Esophagus (tissue), 2 donors: ENCODE results near the gene MDN1. TPM values are rescaled to one million over a fixed set of nuclear protein-coding genes. Genes with fewer than 3 reads are reported as not detected.
"Not testable (repeated sequence)": the region's sequence is repeated elsewhere in the genome, so short reads cannot be mapped to it uniquely, and the experiment has no call there.

Source experiments
- H3K27ac ChIP-seq, 2 donors: one replicate each; pipeline ENCODE4 v1.5.1; 2013; ENCODE audit warnings: low read depth in 2 of 2, mild to moderate bottlenecking in 2 of 2, inconsistent platforms in 1 of 2, low read length in 1 of 2, moderate library complexity in 1 of 2
- H3K27me3 ChIP-seq, 2 donors: one replicate each; pipeline ENCODE4 v1.6.1; 2013; ENCODE audit warnings: low read length in 2 of 2, control low read depth in 1 of 2, mild to moderate bottlenecking in 1 of 2; ENCODE audit not compliant: insufficient read depth in 2 of 2, control insufficient read depth in 1 of 2
- H3K36me3 ChIP-seq, 2 donors: one replicate each; pipeline ENCODE4 v1.6.1; 2013; ENCODE audit warnings: low read length in 1 of 2; ENCODE audit not compliant: control insufficient read depth in 2 of 2, insufficient read depth in 2 of 2
- H3K4me1 ChIP-seq, 2 donors: one replicate each; pipeline ENCODE4 v1.6.1; 2013; ENCODE audit warnings: low read length in 1 of 2; ENCODE audit not compliant: control insufficient read depth in 2 of 2, insufficient read depth in 2 of 2
- H3K4me3 ChIP-seq, 2 donors: one replicate each; pipeline ENCODE4 v1.5.1; 2013; ENCODE audit warnings: low read length in 2 of 2, mild to moderate bottlenecking in 2 of 2, low read depth in 1 of 2, moderate library complexity in 1 of 2
- H3K9me3 ChIP-seq, 2 donors: one replicate each; pipeline ENCODE4 v1.6.1; 2013; ENCODE audit warnings: mild to moderate bottlenecking in 2 of 2, low read depth in 1 of 2, low read length in 1 of 2, moderate library complexity in 1 of 2; ENCODE audit not compliant: control insufficient read depth in 2 of 2, insufficient read depth in 1 of 2
- WGBS, 2 donors: extraction: QIAGEN DNeasy Blood & Tissue Kit; methylation state at CpG; one replicate each; pipeline ENCODE4 v1.1.7; 2013; 5-methylcytosine and 5-hydroxymethylcytosine counted together
- polyA plus RNA-seq, 2 donors: library from polyadenylated mRNA; stranded (reverse); fragments of 200-250 nt; gene quantifications; one replicate each; pipeline ENCODE4 v1.2.3, GENCODE V29; 2013
- donor health status: healthy with polysubstance abuse.
- donor health status: Bipolar disorder and iron deficiency.

The MDN1 gene
- polyA plus RNA-seq, 2 donors = 10.1 to 23.9 TPM

DNA sequence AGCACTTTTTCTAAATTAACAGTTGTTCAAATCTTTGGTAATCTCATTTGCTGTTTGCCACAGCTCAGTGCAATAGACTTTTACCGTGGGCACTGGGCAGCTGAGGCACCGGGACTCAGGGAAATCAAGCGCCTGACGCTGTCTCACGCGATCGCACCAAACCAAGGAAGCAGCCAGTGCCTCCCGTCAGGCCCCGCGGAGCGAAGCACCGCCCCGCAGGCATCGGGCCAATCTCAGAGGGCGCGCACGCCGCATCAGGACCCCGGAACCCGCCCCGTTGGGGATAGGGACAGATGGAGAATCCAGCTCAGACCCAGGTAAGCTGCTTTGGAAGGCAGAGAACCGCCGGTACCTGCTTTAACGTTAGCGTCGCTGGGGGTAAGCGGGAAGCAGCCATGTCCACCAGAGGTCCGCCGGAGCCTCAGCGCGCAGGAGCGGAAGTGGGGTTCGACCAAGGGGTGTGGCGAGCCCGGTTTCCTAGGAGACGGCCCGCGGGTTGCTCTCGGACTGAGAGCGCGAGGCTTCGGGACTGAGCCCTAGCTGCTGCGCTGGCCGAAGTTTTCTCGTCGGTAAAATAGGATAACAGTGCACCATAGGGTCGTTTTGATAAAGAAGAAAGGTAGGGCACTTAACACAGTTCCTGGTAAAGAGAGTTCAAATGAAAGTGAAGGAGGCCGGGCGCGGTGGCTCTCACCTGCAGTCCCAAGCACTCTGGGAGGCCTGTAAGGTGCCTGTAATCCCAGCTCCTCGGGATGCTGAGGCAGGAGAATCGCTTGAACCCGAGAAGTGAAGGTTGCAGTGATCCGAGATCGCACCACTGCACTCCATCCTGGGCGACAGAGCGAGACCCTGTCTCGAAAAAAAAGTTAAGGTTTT is 181.0 kb downstream of the MDN1 start, which contains the start of gene LYRM2:
TSS of gene LYRM2 (minus strand) at position 428 of the 876 bp plus-strand sequence. CDS start at position 397, 31 bp downstream.
- H3K4me1 ChIP-seq = no peaks in the 10 kb centered on the region
- peak within 1 kb of the TSS; percentile 93 to 94 for H3K27ac ChIP-seq
- WGBS, 2 donors = 2 to 3% methylated on average over 58 of the region's 58 CpGs
- H3K4me3 ChIP-seq = peak within 1 kb of the TSS; percentile 61 to 83
- H3K36me3 ChIP-seq = peaks cover 4 to 5% of the 10 kb centered on the region in 2 donors
- H3K9me3 ChIP-seq = no peaks in the 10 kb centered on the region
- H3K27me3 ChIP-seq = no peaks in the 10 kb centered on the region

DNA sequence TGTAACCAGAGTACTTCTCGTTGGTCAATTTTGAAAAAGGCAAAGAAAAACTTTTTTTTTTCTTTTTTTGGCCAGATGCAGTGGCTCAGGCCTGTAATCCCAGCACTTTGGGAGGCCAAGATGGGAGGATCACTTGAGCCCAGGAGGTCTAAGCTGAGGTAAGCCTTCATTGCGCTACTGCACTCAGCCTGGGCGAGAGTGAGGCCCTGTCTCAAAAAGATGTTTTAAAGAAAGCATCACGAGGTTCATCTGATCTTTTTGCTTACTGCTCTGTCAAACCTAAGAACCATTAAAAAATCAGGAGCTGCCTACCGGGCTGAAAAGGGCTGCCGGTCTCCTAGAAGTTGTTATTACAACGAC is 181.7 kb downstream of the MDN1 start:
- Histone ChIP-seq H3K27ac (peak overlapping the region; percentile 93 to 94), H3K36me3 (peaks cover 0 to 1% of the 10 kb centered on the region in 2 donors), H3K9me3 (no peaks in the 10 kb centered on the region), H3K27me3 (no peaks in the 10 kb centered on the region), H3K4me1 (no peaks in the 10 kb centered on the region), H3K4me3 (peak overlapping the region; percentile 61 to 83)
- WGBS, 2 donors = 10 to 14% methylated on average over 7 of the region's 7 CpGs

DNA sequence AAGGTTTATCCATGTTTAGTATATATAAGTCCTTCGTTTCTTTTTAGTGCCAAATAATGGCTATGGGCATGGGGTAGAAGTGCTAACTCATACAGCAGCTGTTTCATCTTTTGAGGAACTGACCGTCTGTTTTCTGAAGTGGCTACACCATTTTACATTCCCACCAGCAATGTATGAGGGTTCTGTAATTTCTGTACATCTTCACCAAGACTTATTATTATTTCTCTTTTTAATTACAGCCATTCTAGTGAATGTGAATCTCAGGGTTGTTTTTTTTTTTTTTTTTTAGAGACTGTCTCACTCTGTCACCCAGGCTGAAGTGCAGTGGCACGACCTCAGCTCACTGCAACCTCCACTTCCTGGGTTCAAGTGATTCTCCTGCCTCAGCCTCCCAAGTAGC is 183.2 kb downstream of the MDN1 start:
- 95 to 98% methylated on average over 3 of the region's 3 CpGs for WGBS, 2 donors
- not testable (repeated sequence) for H3K27ac ChIP-seq, H3K4me1 ChIP-seq, H3K36me3 ChIP-seq, H3K4me3 ChIP-seq, H3K27me3 ChIP-seq, H3K9me3 ChIP-seq

DNA sequence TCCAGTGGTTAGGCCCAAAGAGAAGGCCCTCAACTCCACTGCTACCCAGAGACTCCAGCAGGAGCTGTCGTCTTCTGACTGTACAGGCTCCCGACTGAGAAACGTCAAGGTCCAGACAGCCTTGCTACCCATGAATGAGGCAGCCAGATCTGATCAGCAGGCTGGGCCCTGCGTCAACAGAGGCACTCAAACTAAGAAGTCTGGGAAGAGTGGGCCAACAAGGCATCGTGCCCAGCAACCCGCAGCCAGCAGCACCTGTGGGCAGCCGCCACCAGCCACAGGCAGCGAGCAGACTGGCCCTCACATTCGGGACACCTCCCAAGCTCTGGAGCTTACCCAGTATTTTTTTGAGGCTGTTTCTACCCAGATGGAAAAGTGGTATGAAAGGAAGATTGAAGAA is 189.1 kb downstream of the MDN1 start:
- 86 to 87% methylated on average over 9 of the region's 9 CpGs for WGBS, 2 donors

DNA sequence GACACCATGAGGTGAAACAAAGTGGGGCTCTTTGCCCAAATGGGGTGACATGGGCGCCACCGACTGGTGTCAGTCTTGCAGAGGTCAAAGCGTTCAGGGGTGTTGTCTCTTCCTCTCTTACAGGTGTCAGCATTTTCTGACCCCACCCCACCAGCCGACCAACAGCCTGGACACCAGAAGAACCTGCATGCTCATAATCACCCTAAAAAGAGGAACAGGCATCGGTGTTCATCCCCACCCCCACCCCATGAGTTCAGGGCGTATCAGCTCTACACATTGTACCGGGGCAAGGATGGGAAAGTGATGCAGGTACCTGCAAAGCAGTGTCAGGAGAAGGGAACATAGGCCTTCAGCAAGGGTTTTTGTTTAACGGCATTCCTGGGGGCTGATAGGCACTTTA is 195.8 kb downstream of the MDN1 start:
- WGBS, 2 donors = 91 to 93% methylated on average over 8 of the region's 8 CpGs
- no peak overlapping the region for H3K27ac ChIP-seq
- H3K4me3 ChIP-seq = no peak overlapping the region
- H3K27me3 ChIP-seq = no peaks in the 10 kb centered on the region
- no peaks in the 10 kb centered on the region for H3K9me3 ChIP-seq
- no peaks in the 10 kb centered on the region for H3K4me1 ChIP-seq
- peaks cover 2 to 18% of the 10 kb centered on the region in 2 donors for H3K36me3 ChIP-seq

More for the DNA sequence above, 189.1 kb downstream of the MDN1 start:
- peaks cover 5 to 8% of the 10 kb centered on the region in 2 donors for H3K36me3 ChIP-seq
- H3K9me3 ChIP-seq = no peaks in the 10 kb centered on the region
- no peak overlapping the region for H3K4me3 ChIP-seq
- no peaks in the 10 kb centered on the region for H3K4me1 ChIP-seq
- H3K27me3 ChIP-seq = no peaks in the 10 kb centered on the region
- no peak overlapping the region for H3K27ac ChIP-seq

DNA sequence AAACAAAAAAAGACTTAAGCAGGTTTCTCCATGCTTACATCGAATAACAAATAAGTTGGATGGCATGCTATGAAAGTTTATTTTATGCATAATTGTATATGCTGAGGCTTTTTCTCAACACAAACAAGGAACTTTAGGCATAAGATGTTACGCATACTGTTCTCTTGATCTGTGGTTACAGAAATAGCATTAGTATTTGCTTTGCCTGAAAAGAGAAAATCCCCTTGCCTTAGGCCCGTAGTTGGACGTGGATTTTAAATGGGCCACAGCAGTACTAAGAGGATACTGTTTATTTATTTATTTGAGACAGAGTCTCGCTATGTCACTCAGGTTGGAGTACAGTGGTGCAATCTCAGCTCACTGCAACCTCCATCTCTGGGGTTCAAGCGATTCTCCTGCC is 200.0 kb downstream of the MDN1 start:
- peaks cover 2 to 9% of the 10 kb centered on the region in 2 donors for H3K36me3 ChIP-seq
- no peaks in the 10 kb centered on the region for H3K9me3 ChIP-seq
- no peak overlapping the region for H3K27ac ChIP-seq
- no peaks in the 10 kb centered on the region for H3K27me3 ChIP-seq
- H3K4me3 ChIP-seq = no peak overlapping the region
- WGBS, 2 donors = 88 to 91% methylated on average over 6 of the region's 6 CpGs
- H3K4me1 ChIP-seq = no peaks in the 10 kb centered on the region

DNA sequence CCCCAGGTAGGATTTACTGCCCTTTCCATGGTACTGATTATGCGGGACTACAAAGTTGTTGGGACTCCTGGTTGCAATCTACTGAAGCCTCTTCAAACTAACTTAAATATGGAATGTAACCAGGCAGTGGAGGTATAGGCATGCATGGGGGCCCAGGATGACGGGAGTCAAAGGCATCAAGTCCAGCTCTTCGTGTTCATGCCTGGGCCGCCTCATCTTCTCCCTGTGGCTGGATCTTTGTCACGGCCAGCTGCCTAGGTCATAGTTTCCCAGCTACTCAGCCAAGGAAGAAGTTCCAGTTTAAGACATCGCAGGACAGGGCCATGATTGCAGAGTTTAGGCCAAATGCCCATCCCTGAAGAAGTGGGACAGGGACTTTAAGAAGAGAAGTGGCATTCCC is 201.6 kb downstream of the MDN1 start:
- no peaks in the 10 kb centered on the region for H3K36me3 ChIP-seq
- no peak overlapping the region for H3K4me3 ChIP-seq
- H3K4me1 ChIP-seq = no peaks in the 10 kb centered on the region
- 93 to 95% methylated on average over 6 of the region's 6 CpGs for WGBS, 2 donors
- no peak overlapping the region for H3K27ac ChIP-seq
- no peaks in the 10 kb centered on the region for H3K9me3 ChIP-seq
- no peaks in the 10 kb centered on the region for H3K27me3 ChIP-seq

DNA sequence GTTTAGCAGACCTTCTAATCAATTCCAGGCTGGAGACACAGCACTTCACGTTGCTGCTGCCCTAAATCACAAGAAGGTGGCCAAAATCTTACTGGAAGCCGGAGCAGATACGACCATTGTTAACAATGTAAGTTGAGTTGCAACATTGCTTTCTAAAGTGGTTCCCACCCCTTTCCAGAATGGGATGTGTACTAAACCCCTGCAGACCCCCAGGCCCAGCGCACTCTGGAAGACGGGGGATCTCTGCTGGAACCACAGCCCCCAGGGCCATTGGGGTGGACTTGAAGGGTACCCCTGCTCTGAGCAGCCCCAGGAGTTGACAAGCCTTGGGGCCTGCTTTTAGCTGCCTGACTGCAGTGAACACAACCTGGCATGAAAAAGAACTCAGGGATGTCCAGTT is 203.1 kb downstream of the MDN1 start:
- H3K9me3 ChIP-seq = no peaks in the 10 kb centered on the region
- WGBS, 2 donors = 86 to 93% methylated on average over 5 of the region's 5 CpGs
- no peaks in the 10 kb centered on the region for H3K27me3 ChIP-seq
- no peak overlapping the region for H3K27ac ChIP-seq
- no peaks in the 10 kb centered on the region for H3K4me1 ChIP-seq
- H3K4me3 ChIP-seq = no peak overlapping the region
- no peaks in the 10 kb centered on the region for H3K36me3 ChIP-seq

DNA sequence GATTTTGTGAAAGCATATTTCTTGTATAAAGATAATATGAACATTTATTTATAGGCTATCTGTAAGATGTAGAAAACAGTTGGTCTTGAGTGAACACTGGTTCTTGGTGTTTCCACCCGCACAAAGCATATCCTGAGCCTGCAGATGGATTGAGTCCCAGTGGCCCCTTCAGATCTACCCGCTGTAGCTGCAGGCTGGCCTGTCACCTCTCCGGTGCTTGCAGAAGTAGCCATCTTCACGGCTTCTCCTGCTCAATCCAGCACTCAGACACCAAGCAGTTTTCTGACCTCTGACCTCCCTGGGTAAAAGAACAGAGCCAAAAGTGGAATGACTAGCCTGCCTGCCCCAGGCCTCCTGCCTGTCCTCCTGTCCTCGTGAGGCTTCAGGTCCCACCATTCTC is 203.7 kb downstream of the MDN1 start:
- Histone ChIP-seq H3K27ac (no peak overlapping the region), H3K4me1 (no peaks in the 10 kb centered on the region), H3K9me3 (no peaks in the 10 kb centered on the region), H3K27me3 (no peaks in the 10 kb centered on the region), H3K4me3 (no peak overlapping the region), H3K36me3 (no peaks in the 10 kb centered on the region)
- 92 to 95% methylated on average over 5 of the region's 5 CpGs for WGBS, 2 donors

DNA sequence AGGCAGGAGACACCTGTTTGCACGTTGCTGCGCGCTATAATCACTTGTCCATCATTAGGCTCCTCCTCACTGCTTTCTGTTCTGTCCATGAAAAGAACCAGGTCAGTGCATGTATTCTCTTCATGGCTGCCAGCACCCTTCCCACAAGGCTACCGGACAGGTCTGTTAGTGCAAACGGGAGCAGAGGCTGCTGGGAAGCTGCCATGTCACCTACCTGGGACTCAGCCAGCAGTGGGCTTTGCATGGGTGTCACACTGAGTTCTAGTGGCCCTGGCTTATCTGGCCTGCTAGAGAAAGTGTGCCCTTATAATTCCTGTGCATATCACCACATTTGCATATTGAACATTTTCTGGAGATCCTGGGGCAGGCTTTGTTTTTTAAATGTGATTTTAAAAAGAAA is 205.8 kb downstream of the MDN1 start:
- Histone ChIP-seq H3K27me3 (no peaks in the 10 kb centered on the region), H3K4me1 (no peaks in the 10 kb centered on the region), H3K27ac (no peak overlapping the region), H3K4me3 (no peak overlapping the region), H3K36me3 (no peaks in the 10 kb centered on the region), H3K9me3 (no peaks in the 10 kb centered on the region)
- 76 to 79% methylated on average over 5 of the region's 5 CpGs for WGBS, 2 donors
